ENCODE results near the gene CASTOR1.

CASTOR1 gene

GRCh38 chr22:30245985-30246813, 43.1 kb downstream of the CASTOR1 start, which contains the start of gene LIF:
TSS of gene LIF (minus strand) at chr22:30246759. CDS start at chr22:30246695, 64 bp downstream.
- DNase-seq (ENCODE audit: low read depth): peak; percentile 43
- no peak for TF ChIP-seq CTCF (IDR thresholded peaks at IDR 0.05; ENCODE audit: insufficient read depth, low read depth, low read length, missing control alignments)
- H3K4me3 ChIP-seq (ENCODE audit: low read length): peak within 1 kb of the TSS; percentile 55

GRCh38 chr22:30245181-30245984, 43.9 kb downstream of the CASTOR1 start:
- H3K4me3 ChIP-seq (ENCODE audit: low read length): peak overlapping the region; percentile 55
- no peak for TF ChIP-seq CTCF (IDR thresholded peaks at IDR 0.05; ENCODE audit: insufficient read depth, low read depth, low read length, missing control alignments)

GRCh38 chr22:30244641-30245040, 44.7 kb downstream of the CASTOR1 start:
- DNase-seq (ENCODE audit: low read depth): no peak
- H3K4me3 ChIP-seq (ENCODE audit: low read length): no peak overlapping the region
- no peak for TF ChIP-seq CTCF (IDR thresholded peaks at IDR 0.05; ENCODE audit: insufficient read depth, low read depth, low read length, missing control alignments)

More at GRCh38 chr22:30245181-30245984, 43.9 kb downstream of the CASTOR1 start:
- no peak for DNase-seq (ENCODE audit: low read depth)

- DNase-seq (ENCODE audit: low read depth): no peak
- no peak for TF ChIP-seq CTCF (IDR thresholded peaks at IDR 0.05; ENCODE audit: insufficient read depth, low read depth, low read length, missing control alignments)
- no peak overlapping the region for H3K4me3 ChIP-seq (ENCODE audit: low read length)
These were observed 45.2 kb downstream of the CASTOR1 start for GRCh38 chr22:30244066-30244465.

- no peak for DNase-seq (ENCODE audit: low read depth)
- no peak overlapping the region for H3K4me3 ChIP-seq (ENCODE audit: low read length)
- no peak for TF ChIP-seq CTCF (IDR thresholded peaks at IDR 0.05; ENCODE audit: insufficient read depth, low read depth, low read length, missing control alignments)
These were observed 45.6 kb downstream of the CASTOR1 start for GRCh38 chr22:30243661-30244060.

- TF ChIP-seq CTCF (IDR thresholded peaks at IDR 0.05; ENCODE audit: insufficient read depth, low read depth, low read length, missing control alignments): no peak
- H3K4me3 ChIP-seq (ENCODE audit: low read length): no peak overlapping the region
- DNase-seq (ENCODE audit: low read depth): no peak
These were observed 47.5 kb downstream of the CASTOR1 start for GRCh38 chr22:30241576-30242371.

Measured in epithelial cell of esophagus (primary cell).